EH (cell line): ENCODE measurements around the gene TEX28.
"Not testable (repeated sequence)": the region's sequence is repeated elsewhere in the genome, so short reads cannot be mapped to it uniquely, and the experiment has no call there.

Experiments used
- DNase-seq: peaks from one replicate; pipeline ENCODE4 v3.0.0-alpha.2; 2015; ENCODE audit warnings: low read depth

Gene TEX28

DNA sequence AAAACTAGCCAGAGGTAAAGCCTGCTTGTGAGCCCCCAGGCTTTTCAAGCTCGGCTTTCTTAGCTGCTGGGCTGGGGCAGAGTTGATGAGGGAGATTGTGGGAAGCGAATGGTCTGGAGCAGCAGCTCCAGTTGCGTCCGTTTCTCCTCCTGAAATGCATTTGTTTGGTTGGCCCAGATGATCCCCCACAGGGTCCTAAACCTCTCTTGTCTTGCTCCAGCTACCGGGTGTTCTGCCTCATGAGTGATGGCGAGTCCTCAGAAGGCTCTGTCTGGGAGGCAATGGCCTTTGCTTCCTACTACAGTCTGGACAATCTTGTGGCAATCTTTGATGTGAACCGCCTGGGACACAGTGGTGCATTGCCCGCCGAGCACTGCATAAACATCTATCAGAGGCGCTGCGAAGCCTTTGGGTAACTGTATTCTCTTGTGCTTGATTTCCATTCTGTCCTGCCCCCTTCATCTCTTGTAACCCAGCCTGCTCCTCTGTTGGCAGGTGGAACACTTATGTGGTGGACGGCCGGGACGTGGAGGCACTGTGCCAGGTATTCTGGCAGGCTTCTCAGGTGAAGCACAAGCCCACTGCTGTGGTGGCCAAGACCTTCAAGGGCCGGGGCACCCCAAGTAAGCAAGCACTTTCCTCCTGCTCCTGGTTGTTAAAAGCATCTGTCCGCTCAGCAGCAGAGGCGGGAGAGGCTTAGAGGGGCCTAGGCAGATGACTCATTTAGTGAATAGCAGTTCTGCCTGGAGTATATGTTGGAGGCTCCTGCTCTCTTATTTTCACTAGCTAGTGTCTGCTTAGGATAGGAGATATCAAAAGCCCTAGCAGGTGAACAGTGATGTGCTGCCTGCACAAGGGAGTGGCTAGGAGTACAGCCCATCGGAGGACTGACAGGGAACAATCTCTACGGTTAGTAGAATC is 16.0 kb upstream of the TEX28 start:
- DNase-seq: no peak

DNA sequence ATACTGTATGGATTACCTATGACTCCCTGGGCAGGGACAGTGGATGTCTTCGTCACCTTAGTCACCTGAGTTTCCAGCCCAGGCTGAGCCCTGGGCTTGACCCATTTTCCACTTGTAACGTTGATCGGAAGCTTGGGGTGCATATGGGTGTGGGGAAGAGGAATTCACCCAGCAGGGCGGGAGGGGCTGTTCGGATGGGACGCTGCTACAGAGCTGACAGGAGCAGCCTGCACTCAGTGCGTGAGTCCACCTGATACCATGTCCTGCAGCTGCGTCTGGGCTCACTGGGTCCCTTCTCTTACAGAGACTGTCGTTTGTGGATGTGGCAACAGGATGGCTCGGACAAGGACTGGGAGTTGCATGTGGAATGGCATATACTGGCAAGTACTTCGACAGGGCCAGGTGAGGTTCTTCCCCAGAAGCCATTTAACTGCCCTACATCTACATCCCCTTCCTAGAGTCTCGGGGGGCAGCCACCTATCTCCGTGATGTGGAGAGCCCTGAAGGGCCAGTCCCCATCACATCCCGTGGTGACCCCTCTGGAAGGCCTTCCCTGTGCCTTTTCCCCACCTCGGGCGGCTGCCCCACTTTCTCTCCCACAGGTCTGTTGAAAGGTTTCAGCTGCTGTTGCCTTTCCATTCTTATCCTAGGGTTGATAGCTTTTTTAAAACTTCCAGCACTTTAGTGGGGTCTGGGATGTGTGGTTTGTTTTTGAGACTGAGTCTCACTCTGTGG is 14.3 kb upstream of the TEX28 start:
- no peak for DNase-seq

DNA sequence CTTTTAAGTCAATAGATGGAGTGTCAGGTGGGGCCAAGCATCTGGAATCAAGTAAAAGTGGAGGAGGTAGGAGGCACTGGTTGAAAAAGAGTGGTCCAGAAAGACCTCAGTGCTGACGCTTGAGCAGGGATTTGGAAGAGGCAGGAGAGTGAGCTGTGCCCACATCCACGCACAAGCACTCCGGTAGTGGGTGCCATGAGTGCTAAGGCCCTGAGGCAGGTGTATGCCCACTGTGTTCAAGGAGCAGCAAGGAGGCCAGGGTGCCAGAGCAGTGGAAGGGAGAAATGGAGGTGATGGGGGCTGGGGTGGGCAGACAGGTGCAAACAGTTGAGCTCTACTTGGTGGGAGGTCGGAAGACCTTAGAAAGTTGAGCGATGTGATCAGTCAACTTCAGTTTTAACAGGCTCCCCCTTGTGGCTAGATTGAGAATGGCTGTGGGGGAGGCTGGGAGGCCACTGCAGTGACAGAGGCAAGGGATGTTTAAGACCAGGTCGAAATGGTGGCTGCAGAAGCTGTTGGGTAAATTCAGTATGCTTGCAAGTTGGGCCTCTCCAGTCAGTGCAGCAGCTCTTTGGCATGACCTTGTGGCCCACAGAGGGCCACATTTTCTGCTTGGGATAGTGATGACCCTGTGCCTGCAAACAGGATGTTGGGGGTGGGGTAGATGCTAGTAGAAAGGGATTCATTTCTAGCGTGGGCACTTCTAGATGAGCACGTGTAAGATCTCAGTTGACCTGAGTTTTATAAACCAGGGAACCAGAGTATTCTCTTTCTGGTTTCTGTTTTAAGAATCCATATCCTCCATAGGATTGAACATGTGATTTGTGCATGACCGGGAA is 13.4 kb upstream of the TEX28 start:
- DNase-seq: peak; percentile 46

DNA sequence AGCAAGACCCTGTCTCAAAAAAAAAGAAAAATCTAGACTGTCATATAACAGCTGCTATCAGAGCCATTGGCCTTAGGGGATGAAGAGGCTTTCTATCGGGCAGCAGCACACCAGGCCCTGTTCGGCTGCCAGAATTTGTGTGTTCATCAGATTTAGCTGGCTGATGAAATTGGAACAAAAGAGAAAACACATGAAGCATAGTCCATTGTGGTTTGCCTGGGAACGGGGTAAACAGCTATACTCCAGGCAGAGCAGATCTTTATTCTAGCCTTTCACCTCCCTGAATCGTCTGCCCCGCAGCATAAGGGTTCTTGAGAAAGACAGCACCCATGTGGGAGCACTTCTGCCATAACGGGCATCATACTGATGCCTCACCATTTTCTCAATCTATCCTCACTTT is 12.3 kb upstream of the TEX28 start:
- no peak for DNase-seq

DNA sequence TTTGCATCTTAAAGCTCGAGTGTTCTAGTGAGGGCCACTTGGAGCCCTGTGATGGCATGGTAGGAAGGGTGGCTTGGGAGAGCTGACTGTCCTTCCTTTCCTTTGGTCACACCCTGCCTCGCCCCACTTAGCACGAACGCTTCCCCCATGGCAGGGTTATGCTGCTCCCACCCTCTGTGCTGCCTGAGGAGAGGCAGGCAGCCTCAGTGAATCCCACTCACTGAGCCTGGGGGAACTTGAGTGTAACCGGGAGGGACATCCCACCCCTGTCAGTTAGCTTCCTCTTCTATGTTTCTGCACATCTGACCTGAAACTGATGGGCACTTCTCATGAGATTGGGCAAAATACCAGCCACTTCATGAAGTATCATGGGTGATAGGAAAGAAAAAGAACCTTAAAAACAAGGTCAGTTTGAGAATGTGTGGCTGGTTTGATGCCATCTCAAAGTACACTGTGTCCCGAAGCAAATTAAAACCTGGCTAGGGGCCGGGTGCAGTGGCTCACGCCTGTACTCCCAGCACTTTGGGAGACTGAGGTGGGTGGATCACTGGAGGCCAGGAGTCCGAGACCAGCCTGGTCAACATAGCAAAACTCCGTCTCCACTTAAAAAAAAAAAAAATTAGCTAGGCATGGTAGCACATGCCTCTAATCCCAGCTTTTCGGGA is 10.7 kb upstream of the TEX28 start:
- no peak for DNase-seq

DNA sequence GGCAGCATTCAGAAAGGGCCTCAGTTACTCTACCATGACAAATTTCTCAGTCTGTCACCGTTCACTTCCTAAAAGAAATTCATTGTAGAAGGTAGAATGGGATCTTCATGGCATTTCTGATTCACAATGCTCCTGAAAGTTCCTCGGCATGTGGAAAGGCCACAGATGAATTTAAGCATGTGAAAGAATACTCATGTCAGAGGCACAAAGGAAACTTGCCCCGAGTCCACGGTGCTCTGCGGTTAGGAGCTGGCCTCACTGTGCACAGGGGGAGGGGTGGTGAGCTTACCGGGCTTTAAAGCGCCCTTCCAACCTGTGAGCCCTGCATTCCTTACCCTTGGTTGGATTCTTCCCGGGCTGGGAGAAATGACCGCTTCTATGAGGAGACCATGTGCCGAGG is 9.9 kb upstream of the TEX28 start:
- DNase-seq: no peak

DNA sequence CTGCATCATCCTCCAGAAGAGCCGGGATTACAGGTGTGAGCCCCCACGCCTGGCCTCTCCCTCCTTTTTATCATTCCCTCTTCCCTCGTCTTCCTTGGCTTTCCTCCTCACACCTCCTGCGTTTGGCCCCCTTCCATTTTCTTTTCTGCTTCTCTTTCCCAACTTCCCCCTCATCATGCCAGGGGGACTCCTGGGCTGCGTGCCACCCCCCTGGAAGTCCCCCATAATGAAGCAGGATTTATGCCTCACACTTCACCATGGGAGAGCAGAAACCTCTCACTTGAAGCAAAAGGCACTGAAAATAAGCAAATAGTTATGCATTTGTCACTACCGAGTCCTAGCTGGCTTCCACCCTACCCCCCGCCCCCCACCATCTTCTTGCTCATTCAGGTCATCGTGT is 8.6 kb upstream of the TEX28 start:
- DNase-seq: no peak

DNA sequence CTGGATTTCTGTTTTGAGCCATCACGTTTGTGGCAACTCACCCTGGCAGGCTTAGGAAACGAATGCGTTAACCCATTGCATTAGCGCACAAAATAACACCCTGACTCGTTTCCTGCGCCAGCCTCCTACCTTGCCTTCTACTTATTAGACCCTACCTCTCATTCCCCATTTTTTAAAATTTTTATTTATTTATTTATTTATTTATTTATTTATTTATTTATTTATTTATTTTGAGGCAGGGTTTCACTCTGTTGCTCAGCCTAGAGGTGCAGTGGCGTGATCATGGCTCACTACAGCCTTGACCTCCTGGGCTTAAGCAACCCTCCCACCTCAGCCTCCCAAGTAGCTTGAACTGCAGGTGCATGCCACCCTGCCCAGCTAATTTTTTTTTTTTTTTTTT is 8.1 kb upstream of the TEX28 start:
- not testable (repeated sequence) for DNase-seq

DNA sequence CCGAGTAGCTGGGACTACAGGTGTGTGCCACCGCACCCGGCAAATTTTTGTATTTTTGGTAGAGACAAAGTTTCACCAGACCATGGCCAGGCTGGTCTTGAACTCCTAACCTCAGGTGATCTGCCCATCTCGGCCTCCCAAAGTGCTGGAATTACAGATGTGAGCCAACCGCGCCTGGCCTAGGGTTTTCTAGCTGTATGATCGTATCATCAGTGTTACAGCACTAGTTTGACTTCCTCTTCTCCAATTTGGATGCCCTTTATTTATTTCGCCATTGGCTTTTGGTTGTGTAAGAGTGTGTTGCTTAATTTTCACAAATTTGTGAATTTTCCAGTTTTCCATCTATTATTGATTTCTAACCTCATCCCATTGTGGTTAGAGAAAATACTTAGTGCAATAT is 5.9 kb upstream of the TEX28 start:
- no peak for DNase-seq

DNA sequence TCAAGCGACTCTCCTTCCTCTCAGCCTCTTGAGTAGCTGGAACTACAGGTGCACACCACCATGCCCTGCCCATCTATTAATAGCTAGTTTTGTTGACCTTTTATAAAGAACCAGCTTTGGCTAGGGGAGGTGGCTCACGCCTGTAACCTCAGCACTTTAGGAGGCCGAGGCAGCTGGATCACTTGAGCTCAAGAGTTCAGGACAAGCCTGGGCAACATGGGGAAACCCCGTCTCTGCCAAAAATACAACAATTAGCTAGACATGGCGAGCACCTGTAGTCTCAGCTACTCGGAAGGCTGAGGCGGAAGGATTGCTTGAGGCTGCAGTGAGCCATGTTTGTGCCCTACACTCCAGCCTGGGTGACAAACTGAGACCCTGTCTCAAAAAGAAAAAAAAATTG is 3.4 kb upstream of the TEX28 start:
- no peak for DNase-seq

DNA sequence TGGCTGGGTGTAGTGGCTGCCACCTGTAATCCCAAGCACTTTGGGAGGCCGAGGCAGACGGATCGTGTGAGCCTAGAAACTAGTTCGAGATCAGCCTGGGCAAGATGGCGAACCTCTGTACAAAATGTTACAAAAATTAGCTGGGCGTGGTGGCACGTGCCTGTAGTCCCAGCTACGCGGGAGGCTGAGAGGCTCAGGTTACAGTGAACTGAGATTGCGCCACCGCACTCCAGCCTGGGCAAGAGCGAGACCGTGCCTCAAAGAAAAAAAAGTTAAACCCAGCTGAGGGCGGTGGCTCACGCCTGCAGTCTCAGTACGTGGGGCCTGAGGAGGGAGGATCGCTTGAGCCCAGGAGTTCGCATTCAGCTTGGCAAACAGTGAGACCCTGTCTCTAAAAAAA is 1.8 kb upstream of the TEX28 start:
- no peak for DNase-seq

DNA sequence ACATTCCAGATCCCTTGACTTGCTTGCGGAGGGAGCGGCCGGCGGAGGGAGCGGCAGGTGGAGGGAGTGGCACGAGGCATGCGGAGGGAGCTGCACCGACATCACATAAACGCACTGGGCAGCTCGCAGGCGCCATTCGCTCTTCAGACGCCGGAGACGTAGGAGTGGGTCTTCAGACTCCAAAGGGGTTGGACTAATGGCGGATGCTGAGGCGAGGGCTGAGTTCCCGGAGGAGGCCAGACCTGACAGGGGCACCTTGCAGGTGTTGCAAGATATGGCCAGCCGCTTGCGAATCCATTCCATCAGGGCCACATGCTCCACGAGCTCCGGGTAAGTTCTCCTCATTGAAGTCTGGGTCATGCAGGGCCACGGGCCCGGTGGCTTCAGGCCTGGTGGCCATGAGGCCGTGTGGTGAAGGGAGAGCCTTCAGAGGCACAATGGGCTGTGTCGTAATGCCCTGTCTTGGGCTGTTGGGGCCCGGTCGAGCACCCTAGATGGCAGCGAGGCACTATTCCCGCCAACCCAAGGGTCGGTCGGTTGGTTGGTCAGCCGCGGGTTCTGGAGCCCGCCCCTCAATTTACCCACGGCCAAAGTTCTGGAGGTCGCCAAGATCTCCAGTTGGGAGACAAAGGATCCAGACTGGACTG is 863 bp upstream of the TEX28 start, which contains the start of gene TKTL1:
Gene TKTL1, plus strand, starts transcription at position 132 of the 647 bp plus-strand sequence. Its CDS starts 65 bp downstream, at position 197.
- DNase-seq: no peak

DNA sequence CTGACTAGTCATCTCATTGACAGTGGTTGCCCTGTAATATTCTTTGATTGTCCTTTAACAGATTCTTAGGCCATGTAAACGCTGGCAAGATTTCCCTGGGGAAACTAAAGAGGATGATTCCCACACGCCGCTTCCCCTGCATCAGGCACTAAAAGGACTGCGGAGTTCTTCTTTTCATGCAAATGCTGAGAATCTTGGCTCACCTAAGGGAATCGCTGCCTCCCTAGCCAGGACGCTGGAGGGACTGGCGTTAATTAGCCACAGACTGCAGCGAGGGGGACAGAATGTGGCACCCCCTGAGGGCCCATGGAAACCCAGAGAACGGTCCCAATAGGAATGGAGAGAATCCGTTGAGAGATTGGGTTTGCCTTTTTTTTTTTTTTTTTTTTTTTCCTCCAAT is 8.5 kb downstream of the TEX28 start:
- not testable (repeated sequence) for DNase-seq

DNA sequence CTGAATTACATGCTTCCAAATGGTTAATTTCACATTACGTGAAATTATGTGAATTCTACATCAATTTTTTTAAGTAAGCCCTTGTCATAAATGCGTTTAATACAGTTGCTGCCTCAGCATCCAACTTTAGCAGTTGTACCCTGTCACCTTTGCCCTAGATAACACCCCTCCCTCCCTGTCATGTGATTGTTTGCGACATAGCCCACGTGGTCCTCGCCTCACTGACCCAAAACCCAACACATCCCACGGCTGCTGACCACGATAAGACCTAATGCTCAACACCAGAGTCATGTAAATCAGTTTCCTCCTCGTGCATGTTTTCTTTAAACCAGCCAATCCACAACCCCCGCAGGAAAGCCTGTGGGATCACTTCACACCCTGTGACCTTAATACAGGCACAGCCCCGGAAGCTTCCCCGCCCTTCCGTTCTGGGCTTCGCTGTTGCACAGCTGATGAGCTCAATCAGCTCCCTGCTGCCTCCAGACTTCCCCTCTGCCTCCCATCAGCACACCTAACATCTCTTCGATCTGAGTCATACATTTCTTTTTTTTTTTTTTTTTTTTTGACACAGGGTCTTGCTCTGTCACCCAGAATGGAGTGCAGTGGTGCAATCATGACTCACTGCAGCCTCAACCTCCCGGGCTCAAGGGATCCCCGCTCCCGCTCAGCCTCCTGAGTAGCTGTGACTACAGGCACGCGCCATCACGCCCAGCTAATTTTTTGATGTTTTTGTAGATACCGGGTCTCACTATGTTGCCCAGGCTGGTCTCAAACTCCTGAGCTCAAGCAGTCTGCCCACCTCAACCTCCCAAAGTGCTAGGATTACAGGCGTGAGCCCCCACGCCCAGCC is 10.2 kb downstream of the TEX28 start:
- DNase-seq: not testable (repeated sequence)

DNA sequence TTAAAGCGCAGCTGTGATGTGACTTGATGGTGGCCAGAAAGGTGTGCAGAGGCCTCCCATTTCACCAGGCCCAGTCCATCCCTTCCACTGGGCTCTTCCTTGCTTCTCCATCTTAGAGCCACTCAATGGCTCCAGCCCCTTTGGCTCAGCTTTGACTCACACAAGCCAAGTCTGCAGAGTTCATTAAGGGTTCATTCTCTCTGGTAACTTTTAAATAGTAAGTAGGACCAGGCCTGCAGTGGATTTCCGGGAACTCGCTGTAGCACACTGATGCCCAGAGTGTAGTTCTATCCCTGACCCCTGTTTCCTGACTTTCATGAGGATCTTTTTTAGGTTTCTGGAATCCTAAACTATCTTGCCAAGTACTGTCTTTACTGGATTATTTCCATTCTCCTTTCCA is 25.7 kb downstream of the TEX28 start:
- DNase-seq: not testable (repeated sequence)

DNA sequence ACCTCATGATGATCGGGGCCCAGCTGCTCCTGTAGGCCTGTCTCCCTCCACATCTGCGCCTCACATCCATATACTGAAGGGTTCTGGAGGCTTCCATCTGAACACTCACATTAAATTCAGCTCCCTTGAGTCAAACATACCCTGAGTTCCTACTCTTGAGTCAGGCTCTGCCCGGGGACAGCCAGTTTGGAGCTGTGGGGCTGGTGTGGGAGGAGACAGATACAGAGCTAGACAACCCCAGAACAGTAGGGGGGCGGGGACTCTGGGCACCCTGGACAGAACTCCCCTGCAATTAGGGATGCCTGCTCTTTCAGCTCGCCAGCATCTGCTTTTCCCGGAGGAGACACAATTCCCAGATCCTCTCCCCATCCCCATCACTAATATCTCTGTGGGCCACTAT is 31.9 kb downstream of the TEX28 start:
- not testable (repeated sequence) for DNase-seq

DNA sequence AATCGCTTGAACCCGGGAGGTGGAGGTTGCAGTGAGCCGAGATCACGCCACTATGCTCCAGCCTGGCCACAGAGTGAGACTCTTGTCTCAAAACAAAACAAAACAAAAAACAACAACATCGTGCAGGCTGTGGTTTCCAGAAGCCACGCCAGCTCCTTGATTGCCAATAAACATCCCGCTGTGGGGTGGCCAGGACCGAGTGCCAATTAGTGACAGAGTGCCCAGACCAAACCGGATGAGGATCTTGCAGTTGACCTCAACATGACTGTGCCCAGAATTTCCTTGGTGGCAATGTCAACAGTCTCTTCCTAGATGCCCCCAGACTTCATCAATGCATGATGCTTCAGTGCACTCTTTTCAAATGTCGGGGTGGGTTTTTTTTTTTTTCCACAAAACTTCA is 36.2 kb downstream of the TEX28 start:
- DNase-seq: not testable (repeated sequence)

DNA sequence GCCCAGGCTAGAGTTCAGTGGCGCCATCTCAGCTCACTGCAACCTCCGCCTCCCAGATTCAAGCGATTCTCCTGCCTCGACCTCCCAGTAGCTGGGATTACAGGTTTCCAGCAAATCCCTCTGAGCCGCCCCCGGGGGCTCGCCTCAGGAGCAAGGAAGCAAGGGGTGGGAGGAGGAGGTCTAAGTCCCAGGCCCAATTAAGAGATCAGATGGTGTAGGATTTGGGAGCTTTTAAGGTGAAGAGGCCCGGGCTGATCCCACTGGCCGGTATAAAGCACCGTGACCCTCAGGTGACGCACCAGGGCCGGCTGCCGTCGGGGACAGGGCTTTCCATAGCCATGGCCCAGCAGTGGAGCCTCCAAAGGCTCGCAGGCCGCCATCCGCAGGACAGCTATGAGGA is 37.6 kb downstream of the TEX28 start, which contains the start of gene OPN1MW3:
Gene OPN1MW3, plus strand, starts transcription at position 301 of the 400 bp plus-strand sequence. Its CDS starts 38 bp downstream, at position 339.
- not testable (repeated sequence) for DNase-seq

DNA sequence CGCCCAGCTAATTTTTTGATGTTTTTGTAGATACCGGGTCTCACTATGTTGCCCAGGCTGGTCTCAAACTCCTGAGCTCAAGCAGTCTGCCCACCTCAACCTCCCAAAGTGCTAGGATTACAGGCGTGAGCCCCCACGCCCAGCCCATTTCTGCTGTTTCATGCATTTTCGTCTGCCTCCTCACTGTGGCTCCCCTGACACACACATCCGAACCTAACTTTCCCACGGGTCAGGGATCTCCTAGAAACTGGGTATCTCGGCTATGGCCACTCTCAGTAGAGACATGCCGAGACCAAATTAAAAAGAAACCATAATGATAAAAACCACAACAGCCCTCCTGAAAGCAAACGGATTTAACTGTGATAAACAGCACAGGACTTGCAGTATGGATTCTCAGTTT is 46.8 kb downstream of the TEX28 start:
- DNase-seq: not testable (repeated sequence)
